Posterior cingulate gyrus (tissue), 11 donors: ENCODE data around the gene ZNF771.

Experiments
- DNase-seq, 10 donors: peaks; one replicate each; pipeline versions ENCODE4 v3.0.0 to v3.0.0-alpha.2; 2020 to 2021; ENCODE audit warnings: mixed read lengths in 3 of 10
- intact Hi-C: fragments of 100-400 bp; cut with DNase I; formaldehyde crosslinking; loops from one replicate; pipeline ENCODE4 v1.15.1; 2023

Gene ZNF771

GRCh38 chr16:30407102-30407803 lies at the start of gene ZNF771:
Gene ZNF771, plus strand, starts transcription at chr16:30407606. Its CDS starts 448 bp downstream, at chr16:30408054.
- intact Hi-C loops, result loop anchor here (1.0 to 5.0 kb wide), 2 partner anchors 12 to 40 kb away; partner anchors contain the start of gene ZNF48

GRCh38 chr16:30357715-30358576 lies 49.5 kb upstream of the ZNF771 start:
- intact Hi-C loops, result no loop called here
- DNase-seq, result peak in 1 of 10 donors; percentile 49

More at GRCh38 chr16:30407102-30407803, at the start of gene ZNF771:
- DNase-seq, result peak; percentile 89 to 99 (median 94)

GRCh38 chr16:30358577-30358936 lies 48.8 kb upstream of the ZNF771 start:
- intact Hi-C loops, result no loop called here
- no peak for DNase-seq

GRCh38 chr16:30358990-30359870 lies 48.2 kb upstream of the ZNF771 start:
- intact Hi-C loops, result no loop called here
- no peak for DNase-seq

GRCh38 chr16:30359871-30360170 lies 47.6 kb upstream of the ZNF771 start:
- no peak for DNase-seq
- intact Hi-C loops, result no loop called here

GRCh38 chr16:30361180-30361579 lies 46.2 kb upstream of the ZNF771 start:
- intact Hi-C loops, result no loop called here
- no peak for DNase-seq

- intact Hi-C loops, result loop anchor here (5.0 kb wide), 1 partner anchor 42 kb away; the partner anchor contains the start of gene ZNF771
- peak in 1 of 10 donors; percentile 47 for DNase-seq
These were observed 42.2 kb upstream of the ZNF771 start for GRCh38 chr16:30365200-30365599.

GRCh38 chr16:30366511-30366910 lies 40.9 kb upstream of the ZNF771 start:
- intact Hi-C loops, result loop anchor here (5.0 kb wide), 1 partner anchor 41 kb away; the partner anchor contains the start of gene ZNF771
- DNase-seq, result no peak

- DNase-seq, result peak in 1 of 10 donors; percentile 0
- intact Hi-C loops, result loop anchor here (5.0 kb wide), 1 partner anchor 40 kb away; the partner anchor contains the start of gene ZNF771
These were observed 39.9 kb upstream of the ZNF771 start for GRCh38 chr16:30367349-30368009.

- intact Hi-C loops, result loop anchor here (5.0 kb wide), 1 partner anchor 39 kb away; the partner anchor contains the start of gene ZNF771
- peak in 1 of 10 donors; percentile 19 for DNase-seq
These were observed 39.1 kb upstream of the ZNF771 start for GRCh38 chr16:30368122-30368791.

- intact Hi-C loops, result loop anchor here (5.0 kb wide), 1 partner anchor 39 kb away; the partner anchor contains the start of gene ZNF771
- DNase-seq, result no peak
These were observed 38.7 kb upstream of the ZNF771 start for GRCh38 chr16:30368792-30369090.

- intact Hi-C loops, result loop anchor here (5.0 kb wide), 1 partner anchor 38 kb away; the partner anchor contains the start of gene ZNF771
- peak in 1 of 10 donors; percentile 90 for DNase-seq
These were observed 38.1 kb upstream of the ZNF771 start for GRCh38 chr16:30369091-30369937.

- intact Hi-C loops, result loop anchor here (5.0 kb wide), 1 partner anchor 37 kb away; the partner anchor contains the start of gene ZNF771
- peak in 1 of 10 donors; percentile 81 for DNase-seq
These were observed 37.4 kb upstream of the ZNF771 start for GRCh38 chr16:30369938-30370455.

GRCh38 chr16:30370456-30371247 lies 36.8 kb upstream of the ZNF771 start, which contains the start of gene TBC1D10B:
Gene TBC1D10B, minus strand, starts transcription at chr16:30370494. Its CDS starts 311 bp downstream, at chr16:30370183.
- intact Hi-C loops, result no loop called here
- DNase-seq, result peak; percentile 98 to 100 (median 99)

GRCh38 chr16:30371248-30371816 lies 36.1 kb upstream of the ZNF771 start:
- peak in 1 of 10 donors; percentile 49 for DNase-seq
- intact Hi-C loops, result no loop called here

GRCh38 chr16:30372038-30372712 lies 35.2 kb upstream of the ZNF771 start:
- intact Hi-C loops, result no loop called here
- DNase-seq, result peak in 2 of 10 donors; percentile 47 to 72
